Large intestine (tissue), 12 donors: ENCODE measurements around the gene IL25. TPM values are rescaled to one million over a fixed set of nuclear protein-coding genes. Genes with fewer than 3 reads are reported as not detected.
"Not testable (repeated sequence)": the region's sequence is repeated elsewhere in the genome, so short reads cannot be mapped to it uniquely, and the experiment has no call there.

ENCODE experiments used
- DNase-seq, 2 donors: peaks; one replicate each; pipeline versions ENCODE4 v3.0.0 to v3.0.0-alpha.2; 2013
- H3K27ac ChIP-seq: one replicate; pipeline ENCODE4 v1.5.1; 2013; ENCODE audit warnings: low read length
- H3K27me3 ChIP-seq: 2 replicates; pipeline ENCODE4 v1.6.1; 2013; ENCODE audit warnings: low read length; ENCODE audit not compliant: control insufficient read depth, insufficient read depth
- H3K36me3 ChIP-seq: 2 replicates; pipeline ENCODE4 v1.6.1; 2013; ENCODE audit warnings: low read length; ENCODE audit not compliant: control insufficient read depth, insufficient read depth
- H3K4me1 ChIP-seq: one replicate; pipeline ENCODE4 v1.6.1; 2013; ENCODE audit warnings: low read length; ENCODE audit not compliant: control insufficient read depth, insufficient read depth
- H3K4me3 ChIP-seq: one replicate; pipeline ENCODE4 v1.5.1; 2013; ENCODE audit warnings: low read length
- H3K9me3 ChIP-seq: one replicate; pipeline ENCODE4 v1.6.1; 2013; ENCODE audit warnings: mild to moderate bottlenecking, low read depth, low read length, moderate library complexity; ENCODE audit not compliant: control insufficient read depth
- WGBS: methylation state at CpG from one replicate; pipeline ENCODE4 v1.1.5; 2013; ENCODE audit warnings: low lambda C conversion rate; ENCODE audit not compliant: insufficient coverage; 5-methylcytosine and 5-hydroxymethylcytosine counted together
- long read RNA-seq, 11 donors: transcript quantifications; one replicate each; lab custom pipeline, GENCODE V29; 2026
- polyA plus RNA-seq: library from polyadenylated mRNA; unstranded; fragments of 120-200 nt; gene quantifications from one replicate; pipeline ENCODE4 v1.2.1, GENCODE V29; 2013

The IL25 gene
- not detected for polyA plus RNA-seq
- long read RNA-seq, donor 1, result 0 reads
- long read RNA-seq, donor 2, result 0 reads
- long read RNA-seq, donor 3, result 0 reads
- long read RNA-seq, donor 4, result 0 reads
- long read RNA-seq, donor 5, result 0 reads
- long read RNA-seq, donor 6, result 0 reads
- long read RNA-seq, donor 7, result 0 reads
- long read RNA-seq, donor 8, result 0 reads
- long read RNA-seq, donor 9, result 0 reads
- long read RNA-seq, donor 10, result 0 reads
- long read RNA-seq, donor 11, result 0 reads

DNA sequence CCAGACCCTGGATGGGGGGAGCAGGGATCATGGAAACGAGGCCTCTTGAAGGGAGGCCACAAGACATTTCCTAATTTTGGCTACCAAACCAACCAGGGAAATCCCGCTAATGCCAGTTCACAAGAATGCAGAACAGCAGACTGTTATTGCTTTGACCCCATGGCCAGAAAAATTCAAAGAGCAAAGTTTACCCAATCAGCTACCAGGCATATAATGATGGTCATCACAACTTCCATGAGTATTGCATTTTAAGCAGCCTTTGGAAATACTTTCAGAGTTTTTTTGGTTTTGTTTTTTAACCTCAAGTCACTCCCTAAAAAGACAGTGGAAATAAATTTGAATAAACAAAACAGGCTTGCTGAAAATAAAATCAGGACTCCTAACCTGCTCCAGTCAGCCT lies at the start of gene IL25:
Gene IL25 (plus strand): TSS at position 301 of the 400 bp plus-strand sequence.
- Histone ChIP-seq H3K4me1 (no peaks in the 10 kb centered on the region), H3K4me3 (no peak within 1 kb of the TSS), H3K36me3 (no peaks in the 10 kb centered on the region), H3K27me3 (peaks cover 3% of the 10 kb centered on the region), H3K27ac (no peak within 1 kb of the TSS), H3K9me3 (no peaks in the 10 kb centered on the region)
- no peak for DNase-seq
- WGBS, result 80% methylated on average over 1 of the region's 2 CpGs

- no peaks in the 10 kb centered on the region for H3K27me3 ChIP-seq
- WGBS, result no CpG with 5 or more reads among the region's 18 CpGs
- DNase-seq, result no peak
- peaks cover 7% of the 10 kb centered on the region for H3K4me1 ChIP-seq
- no peak overlapping the region for H3K27ac ChIP-seq
- no peaks in the 10 kb centered on the region for H3K9me3 ChIP-seq
- peaks cover 31% of the 10 kb centered on the region for H3K36me3 ChIP-seq
- no peak overlapping the region for H3K4me3 ChIP-seq
Observed at GRCh38 chr14:23323838-23324454, 48.7 kb upstream of the IL25 start.

DNA sequence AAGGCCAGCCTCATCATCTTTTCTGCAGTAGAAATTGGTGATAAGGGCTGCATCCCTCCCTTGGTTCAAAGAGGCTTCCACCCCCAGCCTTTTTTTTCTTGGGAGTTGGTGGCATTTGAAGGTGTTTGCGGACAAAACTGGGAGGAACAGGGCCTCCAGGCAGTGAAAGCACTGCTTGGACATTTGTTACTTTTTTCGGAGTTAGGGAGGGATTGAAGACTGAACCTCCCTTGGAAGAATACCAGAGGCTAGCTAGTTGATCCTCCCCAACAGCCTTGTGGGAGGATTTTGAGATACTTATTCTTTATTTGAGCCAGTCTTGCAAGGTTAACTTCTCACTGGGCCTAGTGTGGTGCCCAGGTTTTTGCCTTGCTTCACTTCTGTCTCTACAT lies 48.2 kb upstream of the IL25 start:
- Histone ChIP-seq H3K27me3 (no peaks in the 10 kb centered on the region), H3K27ac (no peak overlapping the region), H3K4me1 (peaks cover 7% of the 10 kb centered on the region), H3K9me3 (no peaks in the 10 kb centered on the region), H3K36me3 (peaks cover 31% of the 10 kb centered on the region), H3K4me3 (no peak overlapping the region)
- WGBS, result no CpG with 5 or more reads among the region's 2 CpGs
- no peak for DNase-seq

DNA sequence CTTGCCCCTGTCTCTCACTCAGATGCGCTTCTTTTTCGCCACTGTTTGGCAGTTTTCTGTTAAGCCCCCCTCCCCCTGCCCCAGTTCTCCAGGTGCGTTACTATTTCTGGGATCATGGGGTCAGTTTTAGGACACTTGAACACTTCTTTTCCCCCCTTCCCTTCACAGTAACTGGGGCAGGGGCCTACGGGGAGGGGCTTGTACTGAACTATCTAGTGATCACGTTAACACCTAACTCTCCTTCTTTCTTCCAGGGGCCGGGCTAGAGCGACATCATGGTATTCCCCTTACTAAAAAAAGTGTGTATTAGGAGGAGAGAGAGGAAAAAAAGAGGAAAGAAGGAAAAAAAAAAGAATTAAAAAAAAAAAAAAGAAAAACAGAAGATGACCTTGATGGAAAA lies 47.6 kb upstream of the IL25 start:
- no peaks in the 10 kb centered on the region for H3K27me3 ChIP-seq
- H3K4me3 ChIP-seq, result no peak overlapping the region
- peaks cover 7% of the 10 kb centered on the region for H3K4me1 ChIP-seq
- 95% methylated on average over 2 of the region's 7 CpGs for WGBS
- peaks cover 31% of the 10 kb centered on the region for H3K36me3 ChIP-seq
- H3K27ac ChIP-seq, result no peak overlapping the region
- DNase-seq, result no peak
- H3K9me3 ChIP-seq, result no peaks in the 10 kb centered on the region

DNA sequence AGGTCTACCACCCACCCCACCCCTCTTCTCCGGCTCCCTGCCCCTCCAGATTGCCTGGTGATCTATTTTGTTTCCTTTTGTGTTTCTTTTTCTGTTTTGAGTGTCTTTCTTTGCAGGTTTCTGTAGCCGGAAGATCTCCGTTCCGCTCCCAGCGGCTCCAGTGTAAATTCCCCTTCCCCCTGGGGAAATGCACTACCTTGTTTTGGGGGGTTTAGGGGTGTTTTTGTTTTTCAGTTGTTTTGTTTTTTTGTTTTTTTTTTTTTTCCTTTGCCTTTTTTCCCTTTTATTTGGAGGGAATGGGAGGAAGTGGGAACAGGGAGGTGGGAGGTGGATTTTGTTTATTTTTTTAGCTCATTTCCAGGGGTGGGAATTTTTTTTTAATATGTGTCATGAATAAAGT lies 46.9 kb upstream of the IL25 start:
- H3K9me3 ChIP-seq, H3K27ac ChIP-seq, DNase-seq, H3K4me1 ChIP-seq, H3K4me3 ChIP-seq, H3K27me3 ChIP-seq: not testable (repeated sequence)
- WGBS, result no CpG with 5 or more reads among the region's 5 CpGs
- peaks cover 31% of the 10 kb centered on the region for H3K36me3 ChIP-seq

- Histone ChIP-seq H3K4me1 (peaks cover 7% of the 10 kb centered on the region), H3K36me3 (peaks cover 31% of the 10 kb centered on the region), H3K4me3 (no peak overlapping the region), H3K27ac (no peak overlapping the region), H3K27me3 (no peaks in the 10 kb centered on the region), H3K9me3 (no peaks in the 10 kb centered on the region)
- no peak for DNase-seq
- 100% methylated on average over 1 of the region's 13 CpGs for WGBS
Observed at GRCh38 chr14:23326491-23327332, 45.9 kb upstream of the IL25 start.

DNA sequence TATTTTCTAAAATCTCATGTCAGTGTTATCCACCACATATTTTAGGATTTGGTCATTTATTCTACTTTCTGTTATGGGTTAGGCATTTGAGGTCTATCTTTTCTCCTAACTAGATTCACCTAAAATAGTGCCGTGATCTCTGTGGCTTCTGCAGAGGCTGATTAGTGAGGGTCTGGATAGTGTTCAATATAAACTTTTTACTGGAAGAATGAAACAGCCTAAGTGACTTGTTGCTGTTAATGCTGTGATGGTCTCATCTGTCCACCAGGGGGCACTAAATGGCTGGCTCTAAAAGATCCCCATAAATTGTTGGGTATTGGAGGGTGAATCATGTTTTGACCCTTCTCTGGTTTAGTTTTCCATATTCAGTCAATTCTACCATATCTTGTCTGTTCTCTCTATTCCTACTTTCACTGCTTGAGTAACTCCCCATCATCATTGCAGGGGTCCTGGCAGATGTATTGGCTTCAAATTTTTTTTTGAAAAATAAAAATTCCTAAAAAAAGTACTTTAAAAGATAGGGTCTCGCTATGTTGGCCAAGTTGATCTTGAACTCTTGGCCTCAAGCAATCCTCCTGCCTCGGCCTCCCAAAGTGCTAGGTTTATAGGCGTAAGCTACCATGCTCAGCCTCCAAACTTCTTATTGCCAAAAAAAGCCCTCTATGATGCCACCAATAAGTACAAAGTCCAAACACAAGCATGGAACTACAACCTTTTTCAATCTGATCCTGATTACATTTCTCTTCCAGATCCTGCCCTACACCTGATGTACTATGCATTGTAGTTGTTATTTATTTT lies 44.5 kb upstream of the IL25 start:
- peak; percentile 56 to 60 for DNase-seq
- peaks cover 26% of the 10 kb centered on the region for H3K36me3 ChIP-seq
- H3K4me3 ChIP-seq, result no peak overlapping the region
- no peaks in the 10 kb centered on the region for H3K27me3 ChIP-seq
- H3K4me1 ChIP-seq, result peaks cover 1% of the 10 kb centered on the region
- 100% methylated on average over 1 of the region's 4 CpGs for WGBS
- H3K9me3 ChIP-seq, result no peaks in the 10 kb centered on the region
- H3K27ac ChIP-seq, result no peak overlapping the region

- no CpG with 5 or more reads among the region's 5 CpGs for WGBS
- DNase-seq, result no peak
- H3K27me3 ChIP-seq, result peaks cover 3% of the 10 kb centered on the region
Observed at GRCh38 chr14:23335623-23336022, 37.0 kb upstream of the IL25 start.

GRCh38 chr14:23339506-23340268 lies 32.9 kb upstream of the IL25 start:
- Histone ChIP-seq H3K4me3 (no peak overlapping the region), H3K27ac (no peak overlapping the region), H3K27me3 (peaks cover 7% of the 10 kb centered on the region), H3K9me3 (no peaks in the 10 kb centered on the region), H3K4me1 (no peaks in the 10 kb centered on the region), H3K36me3 (no peaks in the 10 kb centered on the region)
- DNase-seq, result no peak
- no CpG with 5 or more reads among the region's 1 CpG for WGBS

More at GRCh38 chr14:23335623-23336022, 37.0 kb upstream of the IL25 start:
- no peaks in the 10 kb centered on the region for H3K9me3 ChIP-seq
- no peak overlapping the region for H3K27ac ChIP-seq
- H3K36me3 ChIP-seq, result no peaks in the 10 kb centered on the region
- no peaks in the 10 kb centered on the region for H3K4me1 ChIP-seq
- H3K4me3 ChIP-seq, result no peak overlapping the region
